Liver (tissue), 9 donors: Measurements from ENCODE around the gene DUSP7. TPM values are rescaled to one million over a fixed set of nuclear protein-coding genes. Genes with fewer than 3 reads are reported as not detected.

Source experiments
- DNase-seq: peaks from one replicate; pipeline ENCODE4 v3.0.0-alpha.2; 2017; ENCODE audit warnings: low spot score
- H3K27ac ChIP-seq, 2 donors: one replicate each; pipeline ENCODE4 v1.7.0; 2013; ENCODE audit warnings: inconsistent platforms in 2 of 2, low read length in 2 of 2, control low read depth in 1 of 2, low read depth in 1 of 2, mild to moderate bottlenecking in 1 of 2
- H3K27me3 ChIP-seq, 4 donors: one replicate each; pipeline versions ENCODE4 v1.6.1 to v1.7.0; 2013; ENCODE audit warnings: low read length in 3 of 4, inconsistent platforms in 1 of 4, mild to moderate bottlenecking in 1 of 4, moderate library complexity in 1 of 4; ENCODE audit not compliant: control insufficient read depth in 4 of 4, insufficient read depth in 4 of 4
- H3K36me3 ChIP-seq, 4 donors: one replicate each; pipeline versions ENCODE4 v1.6.1 to v1.7.0; 2013; ENCODE audit warnings: low read length in 3 of 4, mild to moderate bottlenecking in 3 of 4, low read depth in 1 of 4, moderate library complexity in 1 of 4; ENCODE audit not compliant: control insufficient read depth in 4 of 4, insufficient read depth in 3 of 4
- H3K4me1 ChIP-seq, 4 donors: one replicate each; pipeline versions ENCODE4 v1.6.1 to v1.7.0; 2013; ENCODE audit warnings: low read length in 3 of 4, mild to moderate bottlenecking in 3 of 4, moderate library complexity in 1 of 4; ENCODE audit not compliant: control insufficient read depth in 4 of 4, insufficient read depth in 4 of 4
- H3K4me3 ChIP-seq, 3 donors: one replicate each; pipeline versions ENCODE4 v1.6.1 to v1.7.0; 2013; ENCODE audit warnings: low read length in 3 of 3, control low read depth in 1 of 3, low read depth in 1 of 3, mild to moderate bottlenecking in 1 of 3
- H3K9ac ChIP-seq, 2 donors: one replicate each; pipeline ENCODE4 v1.7.0; 2013; ENCODE audit warnings: low read length in 2 of 2, mild to moderate bottlenecking in 2 of 2, moderate library complexity in 2 of 2, control low read depth in 1 of 2, low read depth in 1 of 2
- H3K9me3 ChIP-seq, 4 donors: one replicate each; pipeline versions ENCODE4 v1.6.1 to v1.7.0; 2013; ENCODE audit warnings: low read length in 3 of 4; ENCODE audit not compliant: control insufficient read depth in 4 of 4
- ATF3 ChIP-seq: IDR thresholded peaks from 2 replicates; pipeline ENCODE4 v1.6.1; 2016; ENCODE audit warnings: antibody characterized with exemption
- EGR1 ChIP-seq, 2 donors: IDR thresholded peaks; 2 replicates each; pipeline ENCODE4 v1.6.1; 2016 to 2018; ENCODE audit warnings: antibody characterized with exemption in 2 of 2, low read depth in 2 of 2
- FOXA2 ChIP-seq: IDR thresholded peaks from 2 replicates; pipeline ENCODE4 v1.6.1; 2016; ENCODE audit warnings: antibody characterized with exemption
- GABPA ChIP-seq, 2 donors: IDR thresholded peaks in 1 of 2; conservative IDR thresholded peaks in 1 of 2; 2 replicates each; pipeline ENCODE4 v1.6.1; 2016; ENCODE audit warnings: antibody characterized with exemption in 2 of 2, mild to moderate bottlenecking in 1 of 2, moderate library complexity in 1 of 2
- HNF4A ChIP-seq, 2 donors: conservative IDR thresholded peaks; 2 replicates each; pipeline ENCODE4 v1.6.1; 2016; ENCODE audit warnings: antibody characterized with exemption in 2 of 2, mild to moderate bottlenecking in 2 of 2
- HNF4G ChIP-seq: IDR thresholded peaks from 2 replicates; pipeline ENCODE4 v1.6.1; 2016; ENCODE audit warnings: antibody characterized with exemption
- JUND ChIP-seq, 2 donors: IDR thresholded peaks; 2 replicates each; pipeline ENCODE4 v1.6.1; 2016; ENCODE audit warnings: antibody characterized with exemption in 2 of 2
- NR2F2 ChIP-seq: IDR thresholded peaks from 2 replicates; pipeline ENCODE4 v1.6.1; 2016; ENCODE audit warnings: antibody characterized with exemption
- SP1 ChIP-seq: IDR thresholded peaks from 2 replicates; pipeline ENCODE4 v1.6.1; 2018; ENCODE audit warnings: antibody characterized with exemption, mild to moderate bottlenecking
- TAF1 ChIP-seq: conservative IDR thresholded peaks from 2 replicates; pipeline ENCODE4 v1.6.1; 2016; ENCODE audit warnings: antibody characterized with exemption, mild to moderate bottlenecking
- YY1 ChIP-seq: IDR thresholded peaks from 2 replicates; pipeline ENCODE4 v1.6.1; 2016; ENCODE audit warnings: antibody characterized with exemption, mild to moderate bottlenecking
- WGBS: extraction: QIAGEN DNeasy Blood & Tissue Kit; methylation state at CpG from one replicate; pipeline ENCODE4 v1.1.7; 2013; 5-methylcytosine and 5-hydroxymethylcytosine counted together
- polyA plus RNA-seq, 2 donors: library from polyadenylated mRNA; stranded (reverse) in 1 of 2; unstranded in 1 of 2; fragments of 200-250 nt in 1 of 2; fragments of >200 nt in 1 of 2; fragmentation: Nextera tagmentation in 1 of 2; extraction: Ambion mirVana in 1 of 2; gene quantifications; one replicate each; pipeline versions ENCODE4 v1.2.1 to v1.2.3, GENCODE V29; 2013 to 2015
- total RNA-seq, 2 donors: library from RNA; depleted of rRNA; stranded (reverse); fragments of >200 nt; gene quantifications; one replicate each; pipeline ENCODE4 v1.2.3, GENCODE V29; 2014
- TF ChIP-seq, protein P1 (sequence below): IDR thresholded peaks from 2 replicates; pipeline ENCODE4 v1.6.1; 2016; ENCODE audit warnings: antibody characterized with exemption
- TF ChIP-seq, protein P2 (sequence below): IDR thresholded peaks from 2 replicates; pipeline ENCODE4 v1.6.1; 2016; ENCODE audit warnings: antibody characterized with exemption
- TF ChIP-seq, protein P3 (sequence below): fragments of 150-350 bp; IDR thresholded peaks from 2 replicates; pipeline ENCODE4 v1.5.1; 2017; ENCODE audit warnings: improper control_type of control experiment, low read depth, low read length; ENCODE audit not compliant: missing input control
- TF ChIP-seq, protein P4 (sequence below): IDR thresholded peaks from 2 replicates; pipeline ENCODE4 v1.6.1; 2016; ENCODE audit warnings: antibody characterized with exemption, mild to moderate bottlenecking
- donor health status: healthy.
- donor health status: healthy.
- donor health status: healthy.
- donor health status: healthy.
- donor health status: healthy.

DUSP7 gene
- total and polyA plus RNA-seq, 4 donors, result 1.5 to 5.0 (median 3.7) TPM

DNA sequence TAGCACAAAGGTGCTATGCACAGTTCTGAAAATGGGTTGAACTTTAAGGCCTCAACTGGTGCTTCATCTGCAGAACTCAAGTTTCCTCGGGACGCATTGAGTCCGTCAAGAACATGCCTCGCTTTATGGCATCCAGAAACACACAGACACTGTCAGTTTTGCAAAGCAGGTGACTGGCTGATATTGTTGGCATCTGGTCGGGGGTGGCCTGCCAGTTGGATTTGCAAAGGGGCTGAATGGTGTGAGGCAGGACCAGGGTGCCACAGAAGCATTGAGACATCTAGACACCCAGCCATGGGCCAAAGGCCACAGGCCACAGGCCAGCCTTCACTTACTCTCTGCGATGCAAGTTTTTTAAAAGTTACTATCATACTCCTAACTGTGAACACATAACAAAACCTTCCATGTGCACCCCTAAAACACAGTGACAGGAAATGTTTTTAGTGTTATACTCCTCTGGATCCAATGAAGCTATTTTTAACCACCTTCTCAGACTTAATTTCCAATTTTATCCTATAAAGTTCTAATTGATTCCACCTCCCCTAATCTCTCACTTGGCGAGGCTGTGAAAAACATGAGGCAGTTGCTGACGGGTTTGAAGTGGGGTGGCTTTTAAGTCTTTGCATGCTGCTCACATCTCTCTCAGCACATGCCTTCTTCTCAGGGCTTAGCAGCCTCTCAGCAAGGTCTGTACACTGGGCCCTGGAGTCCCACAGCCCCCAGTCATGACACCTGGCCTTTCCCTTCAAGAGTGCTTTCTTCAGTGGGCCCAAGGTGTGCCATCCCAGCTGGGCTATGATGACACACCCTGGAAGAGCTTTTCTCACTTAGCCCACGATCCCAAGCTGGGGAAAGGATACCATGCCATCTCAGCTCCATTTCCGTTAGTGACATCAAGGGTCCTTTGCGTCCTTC is 38.5 kb upstream of the DUSP7 start:
- Histone ChIP-seq H3K4me3 (no peak overlapping the region), H3K9ac (no peak overlapping the region), H3K4me1 (peaks cover 0 to 7% (median 0%) of the 10 kb centered on the region in 4 donors), H3K27me3 (no peaks in the 10 kb centered on the region), H3K36me3 (no peaks in the 10 kb centered on the region), H3K9me3 (no peaks in the 10 kb centered on the region), H3K27ac (no peak overlapping the region)
- TF ChIP-seq YY1 (no peak), HNF4G (no peak), FOXA2 (no peak), EGR1 (IDR thresholded peaks at IDR 0.05; ENCODE audit: low read depth in 2 of 2) (no peak), NR2F2 (no peak), GABPA (IDR thresholded peaks at IDR 0.05 in 1 of 2, conservative IDR thresholded peaks at IDR 0.05 in 1 of 2) (no peak), TAF1 (no peak)
- TF ChIP-seq, protein P1, sequence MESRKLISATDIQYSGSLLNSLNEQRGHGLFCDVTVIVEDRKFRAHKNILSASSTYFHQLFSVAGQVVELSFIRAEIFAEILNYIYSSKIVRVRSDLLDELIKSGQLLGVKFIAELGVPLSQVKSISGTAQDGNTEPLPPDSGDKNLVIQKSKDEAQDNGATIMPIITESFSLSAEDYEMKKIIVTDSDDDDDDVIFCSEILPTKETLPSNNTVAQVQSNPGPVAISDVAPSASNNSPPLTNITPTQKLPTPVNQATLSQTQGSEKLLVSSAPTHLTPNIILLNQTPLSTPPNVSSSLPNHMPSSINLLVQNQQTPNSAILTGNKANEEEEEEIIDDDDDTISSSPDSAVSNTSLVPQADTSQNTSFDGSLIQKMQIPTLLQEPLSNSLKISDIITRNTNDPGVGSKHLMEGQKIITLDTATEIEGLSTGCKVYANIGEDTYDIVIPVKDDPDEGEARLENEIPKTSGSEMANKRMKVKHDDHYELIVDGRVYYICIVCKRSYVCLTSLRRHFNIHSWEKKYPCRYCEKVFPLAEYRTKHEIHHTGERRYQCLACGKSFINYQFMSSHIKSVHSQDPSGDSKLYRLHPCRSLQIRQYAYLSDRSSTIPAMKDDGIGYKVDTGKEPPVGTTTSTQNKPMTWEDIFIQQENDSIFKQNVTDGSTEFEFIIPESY, result no peak
- TF ChIP-seq, protein P2, sequence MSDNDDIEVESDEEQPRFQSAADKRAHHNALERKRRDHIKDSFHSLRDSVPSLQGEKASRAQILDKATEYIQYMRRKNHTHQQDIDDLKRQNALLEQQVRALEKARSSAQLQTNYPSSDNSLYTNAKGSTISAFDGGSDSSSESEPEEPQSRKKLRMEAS, result no peak
- TF ChIP-seq, protein P3, sequence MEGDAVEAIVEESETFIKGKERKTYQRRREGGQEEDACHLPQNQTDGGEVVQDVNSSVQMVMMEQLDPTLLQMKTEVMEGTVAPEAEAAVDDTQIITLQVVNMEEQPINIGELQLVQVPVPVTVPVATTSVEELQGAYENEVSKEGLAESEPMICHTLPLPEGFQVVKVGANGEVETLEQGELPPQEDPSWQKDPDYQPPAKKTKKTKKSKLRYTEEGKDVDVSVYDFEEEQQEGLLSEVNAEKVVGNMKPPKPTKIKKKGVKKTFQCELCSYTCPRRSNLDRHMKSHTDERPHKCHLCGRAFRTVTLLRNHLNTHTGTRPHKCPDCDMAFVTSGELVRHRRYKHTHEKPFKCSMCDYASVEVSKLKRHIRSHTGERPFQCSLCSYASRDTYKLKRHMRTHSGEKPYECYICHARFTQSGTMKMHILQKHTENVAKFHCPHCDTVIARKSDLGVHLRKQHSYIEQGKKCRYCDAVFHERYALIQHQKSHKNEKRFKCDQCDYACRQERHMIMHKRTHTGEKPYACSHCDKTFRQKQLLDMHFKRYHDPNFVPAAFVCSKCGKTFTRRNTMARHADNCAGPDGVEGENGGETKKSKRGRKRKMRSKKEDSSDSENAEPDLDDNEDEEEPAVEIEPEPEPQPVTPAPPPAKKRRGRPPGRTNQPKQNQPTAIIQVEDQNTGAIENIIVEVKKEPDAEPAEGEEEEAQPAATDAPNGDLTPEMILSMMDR, result no peak
- WGBS, result 95% methylated on average over 11 of the region's 11 CpGs
- no peak for DNase-seq

GRCh38 chr3:52093756-52094545 is 37.6 kb upstream of the DUSP7 start:
- Histone ChIP-seq H3K4me1 (peaks cover 0 to 5% (median under 1%) of the 10 kb centered on the region in 4 donors), H3K9ac (no peak overlapping the region), H3K4me3 (no peak overlapping the region), H3K27ac (no peak overlapping the region), H3K27me3 (no peaks in the 10 kb centered on the region), H3K36me3 (no peaks in the 10 kb centered on the region), H3K9me3 (no peaks in the 10 kb centered on the region)
- DNase-seq, result no peak
- 96% methylated on average over 7 of the region's 7 CpGs for WGBS
- TF ChIP-seq EGR1 (IDR thresholded peaks at IDR 0.05; ENCODE audit: low read depth in 2 of 2) (no peak), YY1 (no peak), SP1 (no peak), JUND (IDR thresholded peaks at IDR 0.05) (no peak), HNF4G (no peak), FOXA2 (no peak), TAF1 (no peak), ATF3 (no peak), GABPA (IDR thresholded peaks at IDR 0.05 in 1 of 2, conservative IDR thresholded peaks at IDR 0.05 in 1 of 2) (no peak), NR2F2 (no peak), HNF4A (conservative IDR thresholded peaks at IDR 0.05) (no peak)
- TF ChIP-seq, protein P4, sequence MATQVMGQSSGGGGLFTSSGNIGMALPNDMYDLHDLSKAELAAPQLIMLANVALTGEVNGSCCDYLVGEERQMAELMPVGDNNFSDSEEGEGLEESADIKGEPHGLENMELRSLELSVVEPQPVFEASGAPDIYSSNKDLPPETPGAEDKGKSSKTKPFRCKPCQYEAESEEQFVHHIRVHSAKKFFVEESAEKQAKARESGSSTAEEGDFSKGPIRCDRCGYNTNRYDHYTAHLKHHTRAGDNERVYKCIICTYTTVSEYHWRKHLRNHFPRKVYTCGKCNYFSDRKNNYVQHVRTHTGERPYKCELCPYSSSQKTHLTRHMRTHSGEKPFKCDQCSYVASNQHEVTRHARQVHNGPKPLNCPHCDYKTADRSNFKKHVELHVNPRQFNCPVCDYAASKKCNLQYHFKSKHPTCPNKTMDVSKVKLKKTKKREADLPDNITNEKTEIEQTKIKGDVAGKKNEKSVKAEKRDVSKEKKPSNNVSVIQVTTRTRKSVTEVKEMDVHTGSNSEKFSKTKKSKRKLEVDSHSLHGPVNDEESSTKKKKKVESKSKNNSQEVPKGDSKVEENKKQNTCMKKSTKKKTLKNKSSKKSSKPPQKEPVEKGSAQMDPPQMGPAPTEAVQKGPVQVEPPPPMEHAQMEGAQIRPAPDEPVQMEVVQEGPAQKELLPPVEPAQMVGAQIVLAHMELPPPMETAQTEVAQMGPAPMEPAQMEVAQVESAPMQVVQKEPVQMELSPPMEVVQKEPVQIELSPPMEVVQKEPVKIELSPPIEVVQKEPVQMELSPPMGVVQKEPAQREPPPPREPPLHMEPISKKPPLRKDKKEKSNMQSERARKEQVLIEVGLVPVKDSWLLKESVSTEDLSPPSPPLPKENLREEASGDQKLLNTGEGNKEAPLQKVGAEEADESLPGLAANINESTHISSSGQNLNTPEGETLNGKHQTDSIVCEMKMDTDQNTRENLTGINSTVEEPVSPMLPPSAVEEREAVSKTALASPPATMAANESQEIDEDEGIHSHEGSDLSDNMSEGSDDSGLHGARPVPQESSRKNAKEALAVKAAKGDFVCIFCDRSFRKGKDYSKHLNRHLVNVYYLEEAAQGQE, result no peak
- TF ChIP-seq, protein P3, result no peak
- TF ChIP-seq, protein P1, result no peak
